K562 (cell line): ENCODE measurements around the gene KCNJ9. TPM values are rescaled to one million over a fixed set of nuclear protein-coding genes. Genes with fewer than 3 reads are reported as not detected.

Experiments
- ATAC-seq: fragments of 200-7000 bp; cut with Tn5 transposase; 3 replicates; pipeline ENCODE4 v1.9.1; 2020; ENCODE audit warnings: moderate library complexity
- BruUV-seq: library from RNA; stranded (reverse); fragments of 400-500 nt; replicated peaks from 2 replicates; lab custom pipeline; 2021; lab: Mats Ljungman, UMichigan
- CTCF ChIA-PET: fragments of 300-600 bp; formaldehyde crosslinking; extraction: SDS; loops from one replicate; lab custom pipeline; 2021; ENCODE audit warnings: low intra/inter-chr PET ratio; lab: Yijun Ruan, JAX
- POLR2A ChIA-PET: fragments of 300-600, 350-650 bp; sonication (Branson Sonifier 250); formaldehyde crosslinking; extraction: SDS; loops from one replicate; lab custom pipeline; 2021; ENCODE audit warnings: antibody characterized with exemption, inconsistent platforms; lab: Yijun Ruan, JAX
- DNase-seq, 4 experiments: peaks; one replicate each; pipeline versions ENCODE4 v3.0.0 to v3.0.0-alpha.2; 2011 to 2018; ENCODE audit warnings: low spot score in 3 of 4, mixed read lengths in 3 of 4; ENCODE audit errors: extremely low read depth in 1 of 4
- FAIRE-seq: peaks from 2 replicates; lab custom pipeline; 2011; peaks lifted over from hg19 to GRCh38; lab: Jason Lieb, UNC
- H2AFZ ChIP-seq: 2 replicates; pipeline ENCODE4 v1.6.0; 2011; ENCODE audit warnings: low read depth, low read length, control low read depth, inconsistent platforms
- H3K27ac ChIP-seq: fragments of 200-600 bp; 3 replicates; pipeline ENCODE4 v1.8.0; 2011; ENCODE audit warnings: low read depth, mild to moderate bottlenecking, control low read depth, inconsistent platforms, low read length, moderate library complexity, mixed read lengths; ENCODE audit errors: extremely low read depth
- H3K27me3 ChIP-seq, 2 experiments: fragments of 300-600 bp in 1 of 2; 2 replicates in 1 of 2; 3 replicates in 1 of 2; pipeline versions ENCODE4 v1.6.0 to v1.8.0; 2011; ENCODE audit warnings: inconsistent platforms in 2 of 2, low read length in 2 of 2, mild to moderate bottlenecking in 1 of 2, mixed read lengths in 1 of 2, moderate library complexity in 1 of 2; ENCODE audit not compliant: control insufficient read depth in 2 of 2, insufficient read depth in 2 of 2
- H3K36me3 ChIP-seq: fragments of 300-600 bp; 3 replicates; pipeline ENCODE4 v1.8.0; 2011; ENCODE audit warnings: mild to moderate bottlenecking, low read length, inconsistent platforms; ENCODE audit not compliant: control insufficient read depth, insufficient read depth
- H3K4me1 ChIP-seq, 2 experiments: fragments of 200-600 bp in 1 of 2; replicated peaks in 1 of 2; 2 replicates in 1 of 2; 3 replicates in 1 of 2; pipeline versions ENCODE4 v1.5.1 to v1.8.0; 2011; ENCODE audit warnings: inconsistent platforms in 2 of 2, low read length in 2 of 2, mild to moderate bottlenecking in 1 of 2, mixed read lengths in 1 of 2, moderate library complexity in 1 of 2; ENCODE audit not compliant: control insufficient read depth in 2 of 2, insufficient read depth in 2 of 2
- H3K4me2 ChIP-seq: 2 replicates; pipeline ENCODE4 v1.6.1; 2011; ENCODE audit warnings: low read length, control low read depth, inconsistent platforms, mixed read lengths; ENCODE audit not compliant: insufficient read depth
- H3K4me3 ChIP-seq: fragments of 200-600 bp; sonication (generic), shearing (Covaris generic); 2 replicates; pipeline ENCODE4 v1.5.1; 2016; ENCODE audit warnings: control low read depth, inconsistent platforms
- H3K79me2 ChIP-seq: fragments of 200-600 bp; 3 replicates; pipeline ENCODE4 v1.8.0; 2011; ENCODE audit warnings: low read length, inconsistent platforms; ENCODE audit not compliant: control insufficient read depth, insufficient read depth
- H3K9ac ChIP-seq, 2 experiments: 2 replicates each; pipeline versions ENCODE4 v1.6.0 to v1.6.1; 2011; ENCODE audit warnings: low read depth in 2 of 2, low read length in 2 of 2, control low read depth in 1 of 2, inconsistent platforms in 1 of 2, mild to moderate bottlenecking in 1 of 2, mixed read lengths in 1 of 2; ENCODE audit not compliant: insufficient read depth in 1 of 2
- H3K9me1 ChIP-seq: one replicate; pipeline ENCODE4 v1.6.0; 2011; ENCODE audit warnings: inconsistent platforms, mild to moderate bottlenecking, low read length, moderate library complexity; ENCODE audit not compliant: control insufficient read depth, insufficient read depth
- H3K9me3 ChIP-seq: replicated peaks from 2 replicates; pipeline ENCODE4 v1.5.1; 2011; ENCODE audit warnings: low read depth, low read length, inconsistent platforms; ENCODE audit not compliant: control insufficient read depth, insufficient read depth
- H4K20me1 ChIP-seq: replicated peaks from 2 replicates; pipeline ENCODE4 v1.6.1; 2011; ENCODE audit warnings: low read length, inconsistent platforms, mixed read lengths; ENCODE audit not compliant: control insufficient read depth, insufficient read depth
- BRCA1 ChIP-seq, 2 experiments: fragments of 450-650 bp in 1 of 2; sonication (generic) in 1 of 2; formaldehyde crosslinking in 1 of 2; IDR thresholded peaks; 2 replicates each; pipeline versions ENCODE4 v1.5.0 to v1.6.1; 2017 to 2020; ENCODE audit warnings: mild to moderate bottlenecking in 1 of 2, missing genetic modification reagents in 1 of 2
- DMBX1 ChIP-seq: fragments of 250-450 bp; sonication (Bioruptor Pico); IDR thresholded peaks from 2 replicates; pipeline ENCODE4 v1.8.0; 2022; ENCODE audit warnings: inconsistent platforms, mild to moderate bottlenecking, moderate library complexity, borderline replicate concordance
- ELF4 ChIP-seq: fragments of 450-650 bp; formaldehyde crosslinking; IDR thresholded peaks from 2 replicates; pipeline ENCODE4 v1.4.0; 2022; ENCODE audit warnings: missing genetic modification characterization
- GTF2F1 ChIP-seq: IDR thresholded peaks from 2 replicates; pipeline ENCODE4 v1.6.1; 2011; ENCODE audit warnings: low read depth, low read length, improper control_type of control experiment
- HDAC8 ChIP-seq: fragments of 450-650 bp; IDR thresholded peaks from 2 replicates; pipeline ENCODE4 v1.6.1; 2016; ENCODE audit warnings: mild to moderate bottlenecking, missing genetic modification characterization, moderate library complexity, missing compliant biosample characterization
- KAT7 ChIP-seq: sonication (generic); formaldehyde crosslinking; IDR thresholded peaks from 2 replicates; pipeline ENCODE4 v1.8.0; 2022; ENCODE audit warnings: missing genetic modification reagents, mild to moderate bottlenecking, borderline replicate concordance
- POLR3G ChIP-seq: IDR thresholded peaks from 2 replicates; pipeline ENCODE4 v1.6.1; 2011; ENCODE audit not compliant: insufficient read length, insufficient replicate concordance; ENCODE audit errors: extremely low read depth
- SMARCE1 ChIP-seq: fragments of 450-650 bp; IDR thresholded peaks from 2 replicates; pipeline ENCODE4 v1.7.1; 2016; ENCODE audit warnings: mild to moderate bottlenecking
- TBP ChIP-seq: optimal IDR thresholded peaks from 2 replicates; pipeline ENCODE3; 2011; ENCODE audit warnings: low read depth, low read length, improper control_type of control experiment
- WGBS: fragments of 100-300 bp; shearing (Covaris generic); methylation state at CpG from one replicate; pipeline ENCODE4 v1.1.6; 2016; ENCODE audit warnings: low coverage, mixed read lengths; ENCODE audit not compliant: insufficient coverage; ENCODE audit errors: missing lambda C conversion rate; 5-methylcytosine and 5-hydroxymethylcytosine counted together
- in situ Hi-C: fragments of 300-500 bp; cut with MboI; formaldehyde crosslinking; loops from 4 replicates; pipeline ENCODE4 v1.15.0; 2018; ENCODE audit warnings: inconsistent platforms, mixed read lengths
- intact Hi-C: fragments of 100-400 bp; cut with micrococcal nuclease; formaldehyde crosslinking; loops from 2 replicates; pipeline ENCODE4 v1.14.2; 2022
- polyA plus RNA-seq, 8 experiments: library from polyadenylated mRNA; depleted of rRNA in 4 of 8; stranded (reverse) in 5 of 8; unstranded in 3 of 8; fragments of >200 nt; fragmentation: Nextera tagmentation in 2 of 8; fragmentation: Illumina TruSeq in 1 of 8; extraction: Ambion mirVana in 2 of 8; extraction: Trizol in 1 of 8; gene quantifications; 2 replicates each; pipeline versions ENCODE4 v1.2.1 to v1.2.3, GENCODE V29; 2011 to 2014; ENCODE audit warnings: inconsistent platforms in 1 of 8, missing spikeins in 1 of 8
- total RNA-seq, 7 experiments: library from RNA; depleted of rRNA in 6 of 7; stranded (reverse); fragments of >200 nt in 6 of 7; fragmentation: Illumina TruSeq in 2 of 7; extraction: Trizol in 2 of 7; gene quantifications; 2 replicates each; pipeline versions ENCODE4 v1.2.1 to v1.2.3, GENCODE V29; 2011 to 2021; ENCODE audit warnings: low replicate concordance in 1 of 7
- TF ChIP-seq, protein P1 (sequence below): fragments of 450-650 bp; formaldehyde crosslinking; IDR thresholded peaks from 2 replicates; pipeline ENCODE4 v1.4.0; 2020; ENCODE audit warnings: mild to moderate bottlenecking, mixed read lengths

The KCNJ9 gene
- total and polyA plus RNA-seq, 9 of the 15 experiments (the other 6 are each of a cell fraction or from before 2014, with no cell fraction given): not detected

GRCh38 chr1:160130486-160130885, 49.1 kb downstream of the KCNJ9 start:
- 0% methylated on average over 5 of the region's 5 CpGs for WGBS

GRCh38 chr1:160130939-160131338, 49.6 kb downstream of the KCNJ9 start:
- no peak for ATAC-seq
- no peak for DNase-seq
- WGBS: 10% methylated on average over 1 of the region's 1 CpG
- H2AFZ ChIP-seq: no peak overlapping the region
- FAIRE-seq: no peak
- no peak overlapping the region for H3K9ac ChIP-seq
- intact Hi-C loops: no loop called here
- H3K36me3 ChIP-seq: no peaks in the 10 kb centered on the region
- CTCF ChIA-PET: no interaction called here
- no peak overlapping the region for H3K4me2 ChIP-seq
- H3K9me1 ChIP-seq: no peaks in the 10 kb centered on the region
- no peaks in the 10 kb centered on the region; a peak in 1 of 5 replicates for H3K4me1 ChIP-seq
- no peak overlapping the region for H3K27ac ChIP-seq
- no peaks in the 10 kb centered on the region; the same call in 1 of the 2 replicates for H4K20me1 ChIP-seq
- no peaks in the 10 kb centered on the region for H3K79me2 ChIP-seq
- peaks cover 29 to 72% of the 10 kb centered on the region in 2 experiments; a peak in 4 of 5 replicates for H3K27me3 ChIP-seq
- in situ Hi-C loops: no loop called here
- H3K9me3 ChIP-seq: no peaks in the 10 kb centered on the region
- H3K4me3 ChIP-seq: no peak overlapping the region
- BruUV-seq: no TSS peak
- POLR2A ChIA-PET: no interaction called here
- TF ChIP-seq ELF4 (CRISPR knock-in tag) (no peak), GTF2F1 (no peak), BRCA1 (IDR thresholded peaks at IDR 0.05) (no peak), BRCA1 (CRISPR knock-in tag; IDR thresholded peaks at IDR 0.05) (no peak), KAT7 (CRISPR knock-in tag) (no peak)
- TF ChIP-seq, protein P1, sequence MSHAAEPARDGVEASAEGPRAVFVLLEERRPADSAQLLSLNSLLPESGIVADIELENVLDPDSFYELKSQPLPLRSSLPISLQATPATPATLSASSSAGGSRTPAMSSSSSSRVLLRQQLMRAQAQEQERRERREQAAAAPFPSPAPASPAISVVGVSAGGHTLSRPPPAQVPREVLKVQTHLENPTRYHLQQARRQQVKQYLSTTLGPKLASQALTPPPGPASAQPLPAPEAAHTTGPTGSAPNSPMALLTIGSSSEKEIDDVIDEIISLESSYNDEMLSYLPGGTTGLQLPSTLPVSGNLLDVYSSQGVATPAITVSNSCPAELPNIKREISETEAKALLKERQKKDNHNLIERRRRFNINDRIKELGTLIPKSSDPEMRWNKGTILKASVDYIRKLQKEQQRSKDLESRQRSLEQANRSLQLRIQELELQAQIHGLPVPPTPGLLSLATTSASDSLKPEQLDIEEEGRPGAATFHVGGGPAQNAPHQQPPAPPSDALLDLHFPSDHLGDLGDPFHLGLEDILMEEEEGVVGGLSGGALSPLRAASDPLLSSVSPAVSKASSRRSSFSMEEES (CRISPR knock-in tag): peak; percentile 70

More at GRCh38 chr1:160130486-160130885, 49.1 kb downstream of the KCNJ9 start:
- POLR2A ChIA-PET: no interaction called here
- no peak for DNase-seq
- in situ Hi-C loops: no loop called here
- no peak for FAIRE-seq
- BruUV-seq: no TSS peak
- Histone ChIP-seq H3K27ac (no peak overlapping the region), H3K36me3 (no peaks in the 10 kb centered on the region), H3K9me1 (no peaks in the 10 kb centered on the region), H3K9ac (no peak overlapping the region), H4K20me1 (no peaks in the 10 kb centered on the region; the same call in 1 of the 2 replicates), H3K79me2 (no peaks in the 10 kb centered on the region), H3K4me1 (no peaks in the 10 kb centered on the region; a peak in 1 of 5 replicates), H2AFZ (no peak overlapping the region), H3K4me2 (no peak overlapping the region), H3K4me3 (no peak overlapping the region), H3K9me3 (no peaks in the 10 kb centered on the region), H3K27me3 (peaks cover 26 to 70% of the 10 kb centered on the region in 2 experiments; a peak in 4 of 5 replicates)
- CTCF ChIA-PET: no interaction called here
- intact Hi-C loops: no loop called here
- TF ChIP-seq DMBX1 (CRISPR knock-in tag) (no peak), SMARCE1 (no peak), TBP (no peak), HDAC8 (no peak), POLR3G (no peak)
- ATAC-seq: no peak
